HG03039 (cell line): Measurements from ENCODE around the gene THBS1.

Experiments used
- ATAC-seq: cut with Tn5 transposase; IDR thresholded peaks from one replicate; pipeline ENCODE4 v1.9.1; 2021; ENCODE audit warnings: mild to moderate bottlenecking, moderate library complexity; ENCODE audit not compliant: unreplicated experiment

THBS1 gene

DNA sequence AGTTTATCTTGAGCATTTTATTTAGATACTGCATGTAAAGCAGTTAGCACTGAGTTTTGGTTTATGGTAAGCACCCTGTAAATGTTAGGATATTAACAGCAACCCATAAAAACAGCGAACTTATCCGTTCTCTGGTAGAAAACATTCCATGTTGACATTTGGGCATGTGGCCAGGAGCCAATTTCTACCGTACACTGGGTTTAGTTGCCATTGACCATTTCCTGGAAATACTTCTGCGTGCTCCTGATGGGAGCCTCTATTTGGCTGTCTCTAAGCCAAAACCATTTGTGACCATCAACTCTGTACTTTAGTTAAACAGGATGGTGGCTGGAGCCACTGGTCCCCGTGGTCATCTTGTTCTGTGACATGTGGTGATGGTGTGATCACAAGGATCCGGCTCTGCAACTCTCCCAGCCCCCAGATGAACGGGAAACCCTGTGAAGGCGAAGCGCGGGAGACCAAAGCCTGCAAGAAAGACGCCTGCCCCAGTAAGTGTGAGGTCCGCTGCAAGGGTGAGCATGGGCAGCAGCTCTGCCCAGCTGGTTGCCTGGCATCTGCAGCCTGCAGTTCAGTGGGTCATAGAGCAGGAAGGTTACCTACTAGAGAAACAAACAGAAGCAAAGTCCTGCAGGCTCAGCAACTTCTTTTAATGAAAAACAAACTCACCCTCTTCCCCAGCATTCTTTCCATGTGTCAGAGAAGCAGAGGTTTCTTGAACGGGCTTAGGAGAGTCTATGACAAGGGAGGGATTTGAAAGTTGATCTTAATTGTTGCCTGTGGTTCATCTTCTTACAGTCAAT is 7.1 kb downstream of the THBS1 start:
- no peak for ATAC-seq

DNA sequence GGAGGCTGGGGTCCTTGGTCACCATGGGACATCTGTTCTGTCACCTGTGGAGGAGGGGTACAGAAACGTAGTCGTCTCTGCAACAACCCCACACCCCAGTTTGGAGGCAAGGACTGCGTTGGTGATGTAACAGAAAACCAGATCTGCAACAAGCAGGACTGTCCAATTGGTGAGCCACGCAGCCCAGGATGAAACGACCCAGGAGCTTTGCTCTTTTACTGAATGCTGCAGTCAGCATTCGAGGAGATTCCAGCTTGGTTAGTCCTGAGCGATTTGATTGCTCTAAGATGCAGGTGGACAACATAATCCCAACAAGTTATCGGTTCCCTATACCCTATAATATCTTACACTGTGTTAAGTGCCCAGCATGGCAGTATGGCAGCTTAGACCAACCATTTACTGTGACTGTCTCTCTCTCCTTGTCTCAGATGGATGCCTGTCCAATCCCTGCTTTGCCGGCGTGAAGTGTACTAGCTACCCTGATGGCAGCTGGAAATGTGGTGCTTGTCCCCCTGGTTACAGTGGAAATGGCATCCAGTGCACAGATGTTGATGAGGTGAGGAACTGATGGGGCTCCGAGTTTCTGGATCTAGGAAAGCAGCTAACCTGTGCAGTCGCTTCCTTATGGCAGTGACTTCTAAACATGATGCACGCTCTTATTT is 7.8 kb downstream of the THBS1 start:
- ATAC-seq = no peak

DNA sequence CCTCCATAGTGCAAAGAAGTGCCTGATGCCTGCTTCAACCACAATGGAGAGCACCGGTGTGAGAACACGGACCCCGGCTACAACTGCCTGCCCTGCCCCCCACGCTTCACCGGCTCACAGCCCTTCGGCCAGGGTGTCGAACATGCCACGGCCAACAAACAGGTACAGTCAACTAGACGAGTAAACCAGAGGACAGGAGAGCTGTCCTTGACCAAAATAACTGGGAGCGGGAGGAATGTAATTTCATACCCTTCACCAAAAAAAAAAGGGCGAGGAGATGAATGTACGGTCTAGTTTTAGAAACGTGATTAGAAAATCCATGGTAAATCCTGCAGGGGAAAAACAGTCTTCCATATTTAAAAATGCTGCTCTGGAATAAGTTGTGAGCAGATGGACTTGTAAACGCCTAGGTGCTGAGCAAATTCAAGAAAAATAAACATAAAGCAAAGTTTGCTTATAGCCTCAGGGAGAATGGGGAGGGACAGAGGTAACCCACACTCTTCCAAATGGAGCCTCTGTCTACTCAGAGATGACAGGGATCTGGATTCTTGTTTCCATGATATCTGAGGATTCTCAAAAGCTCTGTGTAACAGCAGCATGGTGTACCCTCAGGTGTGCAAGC is 8.4 kb downstream of the THBS1 start:
- no peak for ATAC-seq

DNA sequence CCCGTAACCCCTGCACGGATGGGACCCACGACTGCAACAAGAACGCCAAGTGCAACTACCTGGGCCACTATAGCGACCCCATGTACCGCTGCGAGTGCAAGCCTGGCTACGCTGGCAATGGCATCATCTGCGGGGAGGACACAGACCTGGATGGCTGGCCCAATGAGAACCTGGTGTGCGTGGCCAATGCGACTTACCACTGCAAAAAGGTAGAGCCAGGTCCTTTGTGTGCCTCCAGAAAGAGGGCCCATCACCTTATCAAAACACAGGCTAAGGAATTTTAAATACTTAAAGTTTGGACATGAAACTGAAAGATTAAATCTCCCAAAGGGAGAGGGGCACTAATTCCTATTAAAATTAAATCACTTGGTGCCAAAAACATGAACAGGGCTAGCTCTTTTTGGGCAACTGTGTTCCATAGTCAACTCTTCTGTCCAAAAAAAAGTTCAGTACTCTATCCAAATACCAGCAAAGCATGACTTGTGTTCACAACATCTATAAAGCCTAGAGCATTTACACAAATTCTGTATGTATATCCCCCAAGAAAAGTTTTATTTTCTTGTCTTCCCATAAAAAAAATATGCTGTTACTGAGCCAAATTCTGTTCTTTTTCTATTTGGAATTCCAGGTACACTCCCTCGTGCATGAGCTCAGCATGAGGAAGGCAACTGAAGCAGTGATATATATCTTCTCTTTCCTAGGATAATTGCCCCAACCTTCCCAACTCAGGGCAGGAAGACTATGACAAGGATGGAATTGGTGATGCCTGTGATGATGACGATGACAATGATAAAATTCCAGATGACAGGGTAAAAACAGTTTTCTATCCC is 9.2 kb downstream of the THBS1 start:
- no peak for ATAC-seq

DNA sequence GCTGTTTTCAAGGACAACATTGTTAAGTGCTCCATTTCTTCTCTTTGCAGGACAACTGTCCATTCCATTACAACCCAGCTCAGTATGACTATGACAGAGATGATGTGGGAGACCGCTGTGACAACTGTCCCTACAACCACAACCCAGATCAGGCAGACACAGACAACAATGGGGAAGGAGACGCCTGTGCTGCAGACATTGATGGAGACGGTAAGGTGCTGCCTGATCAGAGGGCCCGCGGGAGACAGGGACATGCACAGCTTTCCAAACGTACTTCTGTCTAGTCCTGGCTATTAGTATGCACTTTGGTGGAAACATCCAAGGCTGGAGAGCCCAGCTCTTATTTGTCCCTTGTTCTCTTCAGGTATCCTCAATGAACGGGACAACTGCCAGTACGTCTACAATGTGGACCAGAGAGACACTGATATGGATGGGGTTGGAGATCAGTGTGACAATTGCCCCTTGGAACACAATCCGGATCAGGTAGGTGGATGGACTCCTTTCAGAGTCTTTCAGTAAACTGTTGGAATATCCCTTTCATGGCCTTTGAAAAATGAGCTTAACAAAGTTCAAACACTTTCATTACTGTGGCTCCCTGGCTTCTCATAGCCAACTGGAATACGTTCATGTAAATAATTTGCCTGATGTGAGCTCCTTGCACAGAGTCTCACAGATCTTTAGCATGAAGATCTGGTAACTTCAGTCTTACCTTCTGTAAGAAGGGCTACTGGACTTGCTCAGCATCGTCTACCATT is 10.4 kb downstream of the THBS1 start:
- ATAC-seq = no peak

DNA sequence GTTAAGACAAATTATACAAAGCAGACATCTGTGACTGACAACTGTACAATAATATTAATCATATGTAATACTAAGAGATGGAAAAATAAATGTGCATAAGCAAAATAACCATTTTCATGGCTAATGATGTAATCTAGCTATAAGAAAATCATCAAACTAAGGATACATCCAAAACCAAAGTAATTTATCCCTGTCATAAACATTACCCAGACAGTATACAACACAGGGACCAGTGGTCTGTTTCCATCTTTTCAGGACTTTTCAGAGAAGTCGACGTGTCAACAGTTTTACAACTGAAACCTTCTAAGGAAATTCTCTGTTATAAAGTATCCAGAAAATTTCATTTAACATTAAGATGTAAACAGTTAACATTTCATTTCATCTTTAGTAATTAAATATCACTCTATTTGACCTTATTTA is 11.0 kb downstream of the THBS1 start:
- ATAC-seq = no peak

DNA sequence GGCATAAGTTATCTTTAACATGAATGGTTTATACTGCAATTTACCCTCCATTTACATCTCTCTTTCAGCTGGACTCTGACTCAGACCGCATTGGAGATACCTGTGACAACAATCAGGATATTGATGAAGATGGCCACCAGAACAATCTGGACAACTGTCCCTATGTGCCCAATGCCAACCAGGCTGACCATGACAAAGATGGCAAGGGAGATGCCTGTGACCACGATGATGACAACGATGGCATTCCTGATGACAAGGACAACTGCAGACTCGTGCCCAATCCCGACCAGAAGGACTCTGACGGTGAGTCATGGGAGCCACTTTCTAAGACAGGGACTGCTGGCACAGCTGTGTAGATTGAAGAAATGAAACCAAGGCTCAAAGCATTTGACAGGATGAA is 11.6 kb downstream of the THBS1 start:
- ATAC-seq = no peak

DNA sequence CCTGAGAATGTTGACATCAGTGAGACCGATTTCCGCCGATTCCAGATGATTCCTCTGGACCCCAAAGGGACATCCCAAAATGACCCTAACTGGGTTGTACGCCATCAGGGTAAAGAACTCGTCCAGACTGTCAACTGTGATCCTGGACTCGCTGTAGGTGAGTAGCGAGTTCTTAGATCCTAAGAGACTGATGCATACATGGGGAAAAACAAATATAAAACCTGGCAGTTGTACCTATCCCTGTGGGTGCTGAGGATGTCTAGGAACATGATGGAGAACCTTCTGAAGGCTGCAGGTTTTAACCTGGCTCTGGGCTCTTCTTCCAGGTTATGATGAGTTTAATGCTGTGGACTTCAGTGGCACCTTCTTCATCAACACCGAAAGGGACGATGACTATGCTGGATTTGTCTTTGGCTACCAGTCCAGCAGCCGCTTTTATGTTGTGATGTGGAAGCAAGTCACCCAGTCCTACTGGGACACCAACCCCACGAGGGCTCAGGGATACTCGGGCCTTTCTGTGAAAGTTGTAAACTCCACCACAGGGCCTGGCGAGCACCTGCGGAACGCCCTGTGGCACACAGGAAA is 12.3 kb downstream of the THBS1 start:
- no peak for ATAC-seq

DNA sequence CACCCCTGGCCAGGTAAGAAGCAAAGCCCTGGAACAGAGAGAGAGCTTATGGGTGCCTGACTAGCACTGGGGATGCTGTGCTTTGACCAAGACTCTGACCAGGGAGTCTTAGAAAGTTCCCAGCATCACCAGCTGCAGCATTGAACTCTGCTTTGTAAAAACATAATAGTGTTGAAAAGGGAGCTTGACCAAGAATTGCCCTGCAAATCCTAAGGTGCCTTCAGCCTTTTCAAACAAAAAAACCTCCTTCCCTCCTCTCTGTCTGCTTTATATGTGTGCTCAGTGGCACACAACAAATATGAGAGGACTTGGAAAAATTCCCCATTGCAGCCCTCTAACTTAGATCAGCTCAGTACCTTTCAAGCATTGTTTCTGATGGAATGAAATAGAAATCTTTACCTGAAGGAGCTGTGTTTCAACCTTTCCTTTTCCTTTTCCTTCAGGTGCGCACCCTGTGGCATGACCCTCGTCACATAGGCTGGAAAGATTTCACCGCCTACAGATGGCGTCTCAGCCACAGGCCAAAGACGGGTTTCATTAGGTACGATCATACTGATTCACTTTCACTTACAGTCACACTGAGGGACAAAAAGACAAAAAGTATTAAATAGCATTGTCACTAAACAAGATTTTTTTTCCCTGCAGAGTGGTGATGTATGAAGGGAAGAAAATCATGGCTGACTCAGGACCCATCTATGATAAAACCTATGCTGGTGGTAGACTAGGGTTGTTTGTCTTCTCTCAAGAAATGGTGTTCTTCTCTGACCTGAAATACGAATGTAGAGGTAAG is 13.0 kb downstream of the THBS1 start:
- no peak for ATAC-seq

DNA sequence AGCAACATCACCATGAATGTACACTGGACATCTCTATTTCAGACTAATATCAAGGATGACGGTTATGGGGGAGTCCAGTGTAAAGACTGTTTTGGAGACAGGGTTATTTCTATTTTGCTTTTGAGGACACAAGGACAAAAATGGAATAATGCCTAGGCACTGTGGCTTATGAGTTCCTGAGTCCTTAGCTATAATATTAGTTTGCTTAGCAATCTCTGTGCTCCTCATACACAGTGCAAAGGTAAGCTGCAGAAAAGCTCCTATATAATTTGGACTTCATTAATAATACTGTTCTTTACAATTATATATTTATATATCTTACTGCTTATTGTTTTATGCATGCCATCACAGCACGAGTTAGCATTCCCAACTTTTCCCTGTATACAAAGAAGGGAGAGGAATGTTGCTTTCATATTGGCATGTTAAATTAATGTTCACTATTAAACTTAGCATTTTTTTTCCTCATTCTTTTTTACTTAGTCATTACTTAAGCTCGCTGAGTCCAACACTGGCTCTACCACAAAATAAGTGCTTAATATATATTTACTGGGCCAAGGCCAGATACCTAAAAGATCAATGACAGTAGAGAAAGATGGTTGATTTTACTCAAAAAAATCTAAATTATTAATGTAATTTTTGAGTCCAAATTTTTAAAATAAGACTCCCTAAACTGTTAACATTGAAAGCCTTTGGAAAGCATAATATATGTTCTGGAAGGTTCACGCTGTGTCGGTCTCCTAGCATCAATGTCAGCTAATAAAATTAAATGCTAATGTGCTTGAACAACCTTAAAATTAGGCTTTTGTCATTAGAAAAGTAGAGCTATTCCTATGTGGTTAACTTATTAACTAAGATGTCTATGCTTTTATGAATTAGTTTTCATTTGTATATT is 13.8 kb downstream of the THBS1 start:
- ATAC-seq = no peak

DNA sequence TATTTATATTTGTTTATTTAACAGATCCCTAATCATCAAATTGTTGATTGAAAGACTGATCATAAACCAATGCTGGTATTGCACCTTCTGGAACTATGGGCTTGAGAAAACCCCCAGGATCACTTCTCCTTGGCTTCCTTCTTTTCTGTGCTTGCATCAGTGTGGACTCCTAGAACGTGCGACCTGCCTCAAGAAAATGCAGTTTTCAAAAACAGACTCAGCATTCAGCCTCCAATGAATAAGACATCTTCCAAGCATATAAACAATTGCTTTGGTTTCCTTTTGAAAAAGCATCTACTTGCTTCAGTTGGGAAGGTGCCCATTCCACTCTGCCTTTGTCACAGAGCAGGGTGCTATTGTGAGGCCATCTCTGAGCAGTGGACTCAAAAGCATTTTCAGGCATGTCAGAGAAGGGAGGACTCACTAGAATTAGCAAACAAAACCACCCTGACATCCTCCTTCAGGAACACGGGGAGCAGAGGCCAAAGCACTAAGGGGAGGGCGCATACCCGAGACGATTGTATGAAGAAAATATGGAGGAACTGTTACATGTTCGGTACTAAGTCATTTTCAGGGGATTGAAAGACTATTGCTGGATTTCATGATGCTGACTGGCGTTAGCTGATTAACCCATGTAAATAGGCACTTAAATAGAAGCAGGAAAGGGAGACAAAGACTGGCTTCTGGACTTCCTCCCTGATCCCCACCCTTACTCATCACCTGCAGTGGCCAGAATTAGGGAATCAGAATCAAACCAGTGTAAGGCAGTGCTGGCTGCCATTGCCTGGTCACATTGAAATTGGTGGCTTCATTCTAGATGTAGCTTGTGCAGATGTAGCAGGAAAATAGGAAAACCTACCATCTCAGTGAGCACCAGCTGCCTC is 14.7 kb downstream of the THBS1 start:
- ATAC-seq = no peak

DNA sequence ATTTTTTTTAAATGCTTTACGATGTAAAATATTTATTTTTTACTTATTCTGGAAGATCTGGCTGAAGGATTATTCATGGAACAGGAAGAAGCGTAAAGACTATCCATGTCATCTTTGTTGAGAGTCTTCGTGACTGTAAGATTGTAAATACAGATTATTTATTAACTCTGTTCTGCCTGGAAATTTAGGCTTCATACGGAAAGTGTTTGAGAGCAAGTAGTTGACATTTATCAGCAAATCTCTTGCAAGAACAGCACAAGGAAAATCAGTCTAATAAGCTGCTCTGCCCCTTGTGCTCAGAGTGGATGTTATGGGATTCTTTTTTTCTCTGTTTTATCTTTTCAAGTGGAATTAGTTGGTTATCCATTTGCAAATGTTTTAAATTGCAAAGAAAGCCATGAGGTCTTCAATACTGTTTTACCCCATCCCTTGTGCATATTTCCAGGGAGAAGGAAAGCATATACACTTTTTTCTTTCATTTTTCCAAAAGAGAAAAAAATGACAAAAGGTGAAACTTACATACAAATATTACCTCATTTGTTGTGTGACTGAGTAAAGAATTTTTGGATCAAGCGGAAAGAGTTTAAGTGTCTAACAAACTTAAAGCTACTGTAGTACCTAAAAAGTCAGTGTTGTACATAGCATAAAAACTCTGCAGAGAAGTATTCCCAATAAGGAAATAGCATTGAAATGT is 15.6 kb downstream of the THBS1 start:
- no peak for ATAC-seq

DNA sequence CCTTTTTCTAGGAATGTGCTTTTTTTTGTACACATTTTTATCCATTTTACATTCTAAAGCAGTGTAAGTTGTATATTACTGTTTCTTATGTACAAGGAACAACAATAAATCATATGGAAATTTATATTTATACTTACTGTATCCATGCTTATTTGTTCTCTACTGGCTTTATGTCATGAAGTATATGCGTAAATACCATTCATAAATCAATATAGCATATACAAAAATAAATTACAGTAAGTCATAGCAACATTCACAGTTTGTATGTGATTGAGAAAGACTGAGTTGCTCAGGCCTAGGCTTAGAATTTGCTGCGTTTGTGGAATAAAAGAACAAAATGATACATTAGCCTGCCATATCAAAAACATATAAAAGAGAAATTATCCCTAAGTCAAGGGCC is 16.5 kb downstream of the THBS1 start:
- no peak for ATAC-seq

DNA sequence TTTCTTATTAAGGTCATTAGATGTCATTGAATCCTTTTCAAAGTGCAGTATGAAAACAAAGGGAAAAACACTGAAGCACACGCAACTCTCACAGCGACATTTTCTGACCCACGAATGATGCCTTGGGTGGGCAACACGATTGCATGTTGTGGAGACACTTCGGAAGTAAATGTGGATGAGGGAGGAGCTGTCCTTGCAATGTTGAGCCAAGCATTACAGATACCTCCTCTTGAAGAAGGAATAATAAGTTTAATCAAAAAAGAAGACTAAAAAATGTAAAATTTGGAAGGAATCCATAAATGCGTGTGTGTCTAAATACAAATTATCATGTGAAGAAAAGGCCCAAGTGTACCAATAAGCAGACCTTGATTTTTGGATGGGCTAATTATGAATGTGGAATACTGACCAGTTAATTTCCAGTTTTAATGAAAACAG is 16.9 kb downstream of the THBS1 start:
- ATAC-seq = no peak

DNA sequence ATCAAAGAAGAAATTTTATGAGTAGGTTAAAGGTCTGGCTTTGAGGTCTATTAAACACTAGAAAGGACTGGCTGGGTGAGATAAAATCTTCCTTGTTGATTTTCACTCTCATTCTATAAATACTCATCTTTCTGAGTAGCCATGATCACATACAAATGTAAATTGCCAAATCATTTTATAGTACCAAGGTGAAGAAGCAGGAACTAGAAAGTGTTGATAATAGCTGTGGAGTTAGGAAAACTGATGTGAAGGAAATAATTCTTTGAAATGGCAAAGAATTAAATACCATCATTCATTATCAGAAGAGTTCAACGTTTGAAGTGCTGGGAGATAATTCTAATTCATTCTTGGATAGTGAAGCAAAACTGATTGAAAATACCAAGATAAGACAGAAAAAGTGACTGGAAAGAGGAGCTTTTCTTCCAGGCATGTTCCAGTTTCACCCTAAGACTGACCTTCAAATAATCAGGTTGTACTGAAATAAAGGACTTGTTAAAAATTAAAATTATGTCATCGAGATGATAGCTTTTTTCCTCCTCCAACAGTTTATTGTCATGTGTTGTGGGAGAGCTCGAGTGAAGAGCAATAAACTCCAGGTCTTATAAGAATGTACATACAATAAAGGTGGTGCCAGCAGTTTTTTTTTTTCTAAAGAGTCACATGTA is 17.4 kb downstream of the THBS1 start:
- no peak for ATAC-seq
